GM12878 (cell line): Measurements from ENCODE around the gene SH3D19. TPM values are rescaled to one million over a fixed set of nuclear protein-coding genes. Genes with fewer than 3 reads are reported as not detected.

Source experiments
- ATAC-seq: fragments of 200-7000 bp; cut with Tn5 transposase; 3 replicates; pipeline ENCODE4 v1.9.1; 2020; ENCODE audit warnings: mild to moderate bottlenecking, moderate library complexity
- BruUV-seq: library from RNA; stranded (reverse); fragments of 400-500 nt; replicated peaks from 2 replicates; lab custom pipeline; 2021; lab: Mats Ljungman, UMichigan
- CTCF ChIA-PET: fragments of 300-600 bp; sonication (Branson Sonifier 250); formaldehyde crosslinking; extraction: SDS; loops from one replicate; lab custom pipeline; 2021; ENCODE audit warnings: inconsistent platforms; lab: Yijun Ruan, JAX
- POLR2A ChIA-PET: fragments of 350-600 bp; formaldehyde crosslinking; extraction: SDS; loops from one replicate; lab custom pipeline; 2021; ENCODE audit warnings: inconsistent platforms; lab: Charles Lee
- RAD21 ChIA-PET: fragments of 300-600 bp; sonication (Branson Sonifier 250); formaldehyde crosslinking; loops from one replicate; lab custom pipeline; 2023; ENCODE audit warnings: antibody characterized with exemption; ENCODE audit not compliant: unreplicated experiment; lab: Charles Lee
- SMC1A ChIA-PET: fragments of 300-600 bp; sonication (Branson Sonifier 250); formaldehyde crosslinking; loops from one replicate; lab custom pipeline; 2023; ENCODE audit not compliant: unreplicated experiment, uncharacterized antibody; lab: Charles Lee
- DNase-seq: peaks from one replicate; pipeline ENCODE4 v3.0.0-alpha.2; 2011; ENCODE audit warnings: low read depth, low spot score
- FAIRE-seq: peaks from 3 replicates; lab custom pipeline; 2011; peaks lifted over from hg19 to GRCh38; lab: Jason Lieb, UNC
- H2AFZ ChIP-seq: 2 replicates; pipeline ENCODE4 v1.6.0; 2011; ENCODE audit warnings: low read depth, low read length, control low read depth; ENCODE audit not compliant: control insufficient read depth
- H3K27ac ChIP-seq: 2 replicates; pipeline ENCODE4 v1.5.1; 2011; ENCODE audit warnings: control low read depth; ENCODE audit not compliant: control insufficient read depth, insufficient read depth
- H3K27me3 ChIP-seq, 2 experiments: replicated peaks in 1 of 2; 2 replicates each; pipeline versions ENCODE4 v1.6.0 to v1.6.1; 2011; ENCODE audit warnings: low read length in 1 of 2; ENCODE audit not compliant: control insufficient read depth in 2 of 2, insufficient read depth in 2 of 2
- H3K36me3 ChIP-seq, 2 experiments: 2 replicates each; pipeline ENCODE4 v1.5.1; 2011; ENCODE audit warnings: low read length in 1 of 2; ENCODE audit not compliant: control insufficient read depth in 2 of 2, insufficient read depth in 2 of 2
- H3K4me1 ChIP-seq: 2 replicates; pipeline ENCODE4 v1.6.1; 2011; ENCODE audit warnings: mild to moderate bottlenecking, low read length, moderate library complexity, mixed read lengths; ENCODE audit not compliant: control insufficient read depth, insufficient read depth
- H3K4me2 ChIP-seq: 2 replicates; pipeline ENCODE4 v1.6.0; 2011; ENCODE audit warnings: control low read depth; ENCODE audit not compliant: control insufficient read depth, insufficient read depth
- H3K4me3 ChIP-seq: fragments of 200-600 bp; sonication (generic); 2 replicates; pipeline ENCODE4 v1.5.1; 2016
- H3K79me2 ChIP-seq: 2 replicates; pipeline ENCODE4 v1.6.0; 2011; ENCODE audit warnings: low read length; ENCODE audit not compliant: control insufficient read depth, insufficient read depth
- H3K9ac ChIP-seq: 2 replicates; pipeline ENCODE4 v1.8.0; 2011; ENCODE audit warnings: low read length, control low read depth, mixed read lengths; ENCODE audit not compliant: control insufficient read depth, insufficient read depth
- H3K9me3 ChIP-seq: replicated peaks from 3 replicates; pipeline ENCODE4 v1.5.1; 2011; ENCODE audit warnings: mild to moderate bottlenecking, low read length; ENCODE audit not compliant: control insufficient read depth, insufficient read depth
- H4K20me1 ChIP-seq: 2 replicates; pipeline ENCODE4 v1.6.0; 2011; ENCODE audit not compliant: control insufficient read depth, insufficient read depth
- KLF5 ChIP-seq: fragments of 450-650 bp; IDR thresholded peaks from 2 replicates; pipeline ENCODE4 v1.6.1; 2014; ENCODE audit warnings: mild to moderate bottlenecking; ENCODE audit not compliant: partially characterized antibody
- NR2C2 ChIP-seq: IDR thresholded peaks from 2 replicates; pipeline ENCODE4 v1.6.1; 2011; ENCODE audit warnings: borderline replicate concordance, low read depth; ENCODE audit not compliant: control insufficient read depth, insufficient read length
- WGBS: methylation state at CpG from one replicate; pipeline ENCODE4 v1.1.6; 2016; ENCODE audit warnings: low lambda C conversion rate; ENCODE audit not compliant: insufficient replicate concordance, insufficient coverage; ENCODE audit errors: missing lambda C conversion rate; 5-methylcytosine and 5-hydroxymethylcytosine counted together
- in situ Hi-C: fragments of 300-500 bp; cut with MboI; formaldehyde crosslinking; loops from 9 replicates; pipeline ENCODE4 v1.14.3; 2018; ENCODE audit warnings: mixed read lengths
- intact Hi-C: fragments of 100-400 bp; cut with micrococcal nuclease; formaldehyde crosslinking; loops from one replicate; pipeline ENCODE4 v1.14.2; 2022; ENCODE audit not compliant: unreplicated experiment
- polyA plus RNA-seq, 11 experiments: library from polyadenylated mRNA; depleted of rRNA in 4 of 11; unstranded in 6 of 11; stranded (reverse) in 5 of 11; fragments of >200 nt; fragmentation: Nextera tagmentation in 4 of 11; fragmentation: Illumina TruSeq in 1 of 11; extraction: Ambion mirVana in 4 of 11; extraction: Trizol in 1 of 11; gene quantifications; 1 replicate in 1 of 11; 2 replicates in 10 of 11; pipeline versions ENCODE4 v1.2.1 to v1.2.3, GENCODE V29; 2011 to 2016; ENCODE audit warnings: inconsistent platforms in 2 of 11, missing spikeins in 2 of 11, low read depth in 1 of 11
- total RNA-seq, 4 experiments: library from RNA; depleted of rRNA in 3 of 4; stranded (reverse); fragments of >200 nt in 3 of 4; fragmentation: Illumina TruSeq in 1 of 4; extraction: Trizol in 1 of 4; gene quantifications; 2 replicates each; pipeline versions ENCODE4 v1.2.1 to v1.2.3, GENCODE V29; 2013 to 2021
- TF ChIP-seq, protein P1 (sequence below): IDR thresholded peaks from 2 replicates; pipeline ENCODE4 v1.6.1; 2012; ENCODE audit warnings: low read depth, low read length, improper control_type of control experiment
- TF ChIP-seq, protein P2 (sequence below): fragments of 150-350 bp; IDR thresholded peaks from 2 replicates; pipeline ENCODE4 v1.6.1; 2014; ENCODE audit warnings: mild to moderate bottlenecking, low read depth, low read length
- TF ChIP-seq, protein P3 (sequence below): fragments of 450-650 bp; formaldehyde crosslinking; IDR thresholded peaks from 2 replicates; pipeline ENCODE4 v1.4.0; 2020; ENCODE audit warnings: mild to moderate bottlenecking, moderate library complexity

Gene SH3D19
- total and polyA plus RNA-seq, 10 of the 15 experiments (the other 5 are each of a cell fraction or from before 2014, with no cell fraction given), result 0.03 to 6.9 (median 0.33) TPM; not detected in 3

DNA sequence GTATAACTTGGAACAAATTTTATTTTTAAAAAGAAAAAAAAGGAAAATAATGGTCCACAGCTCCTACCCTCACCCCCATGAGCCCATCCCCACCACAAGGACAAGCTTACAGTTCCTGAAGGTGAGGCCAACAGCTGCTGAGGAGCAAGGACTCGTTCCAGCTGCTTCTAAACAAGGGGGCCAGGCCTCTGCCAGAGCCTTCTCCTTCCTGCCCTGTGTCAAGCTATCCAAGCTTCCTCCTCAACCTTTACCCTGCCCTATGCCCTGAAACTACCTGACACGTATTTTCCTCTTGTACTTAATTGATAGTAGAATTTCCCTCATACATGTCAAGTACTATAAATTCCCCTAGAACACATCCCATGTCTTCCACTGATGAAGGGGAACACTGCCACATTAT, 8.8 kb downstream of the SH3D19 start:
- no peak overlapping the region for H3K27ac ChIP-seq
- H3K36me3 ChIP-seq, result no peaks in the 10 kb centered on the region
- no peaks in the 10 kb centered on the region for H3K9me3 ChIP-seq
- SMC1A ChIA-PET, result no interaction called here
- in situ Hi-C loops, result no loop called here
- H3K79me2 ChIP-seq, result no peaks in the 10 kb centered on the region
- no peak overlapping the region for H3K4me3 ChIP-seq
- no peaks in the 10 kb centered on the region for H3K4me1 ChIP-seq
- H2AFZ ChIP-seq, result no peak overlapping the region
- FAIRE-seq (no peak), DNase-seq (no peak), ATAC-seq (no peak)
- POLR2A ChIA-PET, result no interaction called here
- H4K20me1 ChIP-seq, result no peaks in the 10 kb centered on the region
- no peak for TF ChIP-seq KLF5
- no peak for TF ChIP-seq NR2C2
- TF ChIP-seq, protein P1, sequence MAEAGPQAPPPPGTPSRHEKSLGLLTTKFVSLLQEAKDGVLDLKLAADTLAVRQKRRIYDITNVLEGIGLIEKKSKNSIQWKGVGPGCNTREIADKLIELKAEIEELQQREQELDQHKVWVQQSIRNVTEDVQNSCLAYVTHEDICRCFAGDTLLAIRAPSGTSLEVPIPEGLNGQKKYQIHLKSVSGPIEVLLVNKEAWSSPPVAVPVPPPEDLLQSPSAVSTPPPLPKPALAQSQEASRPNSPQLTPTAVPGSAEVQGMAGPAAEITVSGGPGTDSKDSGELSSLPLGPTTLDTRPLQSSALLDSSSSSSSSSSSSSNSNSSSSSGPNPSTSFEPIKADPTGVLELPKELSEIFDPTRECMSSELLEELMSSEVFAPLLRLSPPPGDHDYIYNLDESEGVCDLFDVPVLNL, result no peak
- H3K4me2 ChIP-seq, result no peak overlapping the region
- RAD21 ChIA-PET, result no interaction called here
- 3% methylated on average over 2 of the region's 2 CpGs for WGBS
- no peak overlapping the region for H3K9ac ChIP-seq
- CTCF ChIA-PET, result interaction anchor here (0.6 kb wide), 1 partner anchor 13 kb away, joined by 3 read pairs; no protein-coding TSS in a partner anchor
- BruUV-seq, result no TSS peak
- intact Hi-C loops, result no loop called here
- no peaks in the 10 kb centered on the region; a peak in 1 of 4 replicates for H3K27me3 ChIP-seq

DNA sequence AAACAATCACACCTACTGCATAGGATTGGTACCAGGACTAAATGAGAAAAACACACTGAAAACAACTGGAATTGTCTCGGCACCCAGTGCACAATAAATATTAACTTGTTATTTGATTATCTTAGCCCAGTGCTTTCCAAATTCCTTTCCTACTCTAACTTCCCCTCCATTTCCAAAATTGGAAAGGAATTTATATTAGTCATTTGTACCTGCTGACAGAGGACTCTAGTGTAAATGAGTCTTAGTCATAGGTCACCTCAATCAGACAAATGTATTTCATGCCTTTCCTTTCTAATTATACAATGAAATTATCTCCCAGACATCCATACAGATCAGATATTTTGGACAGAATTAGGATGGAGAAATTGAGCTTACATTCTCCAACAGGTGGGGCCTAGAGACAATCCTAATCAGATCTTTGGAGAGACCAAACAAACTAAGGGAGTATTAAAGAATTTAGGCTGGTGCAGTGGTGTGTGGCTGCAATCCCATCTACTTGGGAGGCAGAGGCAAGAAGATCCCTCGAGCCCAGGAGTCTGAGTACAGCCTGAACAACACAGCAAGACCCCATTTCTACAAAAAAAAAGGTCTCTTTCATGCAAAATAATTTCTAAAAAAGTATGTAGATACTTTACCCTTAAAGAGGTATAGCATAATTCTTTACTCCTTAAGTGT, 10.1 kb downstream of the SH3D19 start:
- Histone ChIP-seq H3K9me3 (no peaks in the 10 kb centered on the region), H3K4me3 (no peak overlapping the region), H3K36me3 (no peaks in the 10 kb centered on the region), H4K20me1 (no peaks in the 10 kb centered on the region), H3K27me3 (no peaks in the 10 kb centered on the region; a peak in 1 of 4 replicates), H3K79me2 (no peaks in the 10 kb centered on the region), H3K4me2 (no peak overlapping the region), H3K4me1 (no peaks in the 10 kb centered on the region), H2AFZ (no peak overlapping the region), H3K9ac (no peak overlapping the region), H3K27ac (no peak overlapping the region)
- no peak for DNase-seq
- SMC1A ChIA-PET, result no interaction called here
- intact Hi-C loops, result no loop called here
- TF ChIP-seq, protein P2, sequence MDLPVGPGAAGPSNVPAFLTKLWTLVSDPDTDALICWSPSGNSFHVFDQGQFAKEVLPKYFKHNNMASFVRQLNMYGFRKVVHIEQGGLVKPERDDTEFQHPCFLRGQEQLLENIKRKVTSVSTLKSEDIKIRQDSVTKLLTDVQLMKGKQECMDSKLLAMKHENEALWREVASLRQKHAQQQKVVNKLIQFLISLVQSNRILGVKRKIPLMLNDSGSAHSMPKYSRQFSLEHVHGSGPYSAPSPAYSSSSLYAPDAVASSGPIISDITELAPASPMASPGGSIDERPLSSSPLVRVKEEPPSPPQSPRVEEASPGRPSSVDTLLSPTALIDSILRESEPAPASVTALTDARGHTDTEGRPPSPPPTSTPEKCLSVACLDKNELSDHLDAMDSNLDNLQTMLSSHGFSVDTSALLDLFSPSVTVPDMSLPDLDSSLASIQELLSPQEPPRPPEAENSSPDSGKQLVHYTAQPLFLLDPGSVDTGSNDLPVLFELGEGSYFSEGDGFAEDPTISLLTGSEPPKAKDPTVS, result no peak
- TF ChIP-seq, protein P3, sequence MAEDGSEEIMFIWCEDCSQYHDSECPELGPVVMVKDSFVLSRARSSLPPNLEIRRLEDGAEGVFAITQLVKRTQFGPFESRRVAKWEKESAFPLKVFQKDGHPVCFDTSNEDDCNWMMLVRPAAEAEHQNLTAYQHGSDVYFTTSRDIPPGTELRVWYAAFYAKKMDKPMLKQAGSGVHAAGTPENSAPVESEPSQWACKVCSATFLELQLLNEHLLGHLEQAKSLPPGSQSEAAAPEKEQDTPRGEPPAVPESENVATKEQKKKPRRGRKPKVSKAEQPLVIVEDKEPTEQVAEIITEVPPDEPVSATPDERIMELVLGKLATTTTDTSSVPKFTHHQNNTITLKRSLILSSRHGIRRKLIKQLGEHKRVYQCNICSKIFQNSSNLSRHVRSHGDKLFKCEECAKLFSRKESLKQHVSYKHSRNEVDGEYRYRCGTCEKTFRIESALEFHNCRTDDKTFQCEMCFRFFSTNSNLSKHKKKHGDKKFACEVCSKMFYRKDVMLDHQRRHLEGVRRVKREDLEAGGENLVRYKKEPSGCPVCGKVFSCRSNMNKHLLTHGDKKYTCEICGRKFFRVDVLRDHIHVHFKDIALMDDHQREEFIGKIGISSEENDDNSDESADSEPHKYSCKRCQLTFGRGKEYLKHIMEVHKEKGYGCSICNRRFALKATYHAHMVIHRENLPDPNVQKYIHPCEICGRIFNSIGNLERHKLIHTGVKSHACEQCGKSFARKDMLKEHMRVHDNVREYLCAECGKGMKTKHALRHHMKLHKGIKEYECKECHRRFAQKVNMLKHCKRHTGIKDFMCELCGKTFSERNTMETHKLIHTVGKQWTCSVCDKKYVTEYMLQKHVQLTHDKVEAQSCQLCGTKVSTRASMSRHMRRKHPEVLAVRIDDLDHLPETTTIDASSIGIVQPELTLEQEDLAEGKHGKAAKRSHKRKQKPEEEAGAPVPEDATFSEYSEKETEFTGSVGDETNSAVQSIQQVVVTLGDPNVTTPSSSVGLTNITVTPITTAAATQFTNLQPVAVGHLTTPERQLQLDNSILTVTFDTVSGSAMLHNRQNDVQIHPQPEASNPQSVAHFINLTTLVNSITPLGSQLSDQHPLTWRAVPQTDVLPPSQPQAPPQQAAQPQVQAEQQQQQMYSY (CRISPR knock-in tag), result no peak
- RAD21 ChIA-PET, result no interaction called here
- in situ Hi-C loops, result no loop called here
- FAIRE-seq, result no peak
- ATAC-seq, result no peak
- BruUV-seq, result no TSS peak
- POLR2A ChIA-PET, result no interaction called here
- WGBS, result 22% methylated on average over 2 of the region's 2 CpGs
- CTCF ChIA-PET, result no interaction called here
